GM12875 (cell line): ENCODE measurements around the gene ENTPD2.
A peak's percentile ranks its signal among the peaks of the same experiment; 100 is the strongest.
"Not testable (repeated sequence)": the region's sequence is repeated elsewhere in the genome, so short reads cannot be mapped to it uniquely, and the experiment has no call there.

Experiments
- H3K4me3 ChIP-seq: one replicate; pipeline ENCODE4 v1.5.1; 2011; ENCODE audit warnings: low read depth, low read length, control low read depth
- CTCF ChIP-seq: IDR thresholded peaks from 2 replicates; pipeline ENCODE4 v1.5.1; 2011; ENCODE audit warnings: low read depth, mild to moderate bottlenecking, control low read depth, inconsistent platforms, low read length, moderate library complexity, borderline replicate concordance; ENCODE audit not compliant: insufficient read depth

The ENTPD2 gene

GRCh38 chr9:137034709-137035506 lies 19.0 kb downstream of the ENTPD2 start:
- TF ChIP-seq CTCF, result peak; percentile 97
- H3K4me3 ChIP-seq, result peak overlapping the region; percentile 16

GRCh38 chr9:137034039-137034708 lies 19.7 kb downstream of the ENTPD2 start:
- H3K4me3 ChIP-seq, result no peak overlapping the region
- no peak for TF ChIP-seq CTCF

GRCh38 chr9:137033481-137033880 lies 20.4 kb downstream of the ENTPD2 start:
- not testable (repeated sequence) for H3K4me3 ChIP-seq

- TF ChIP-seq CTCF, result no peak
- H3K4me3 ChIP-seq, result no peak overlapping the region
These were observed 21.0 kb downstream of the ENTPD2 start for GRCh38 chr9:137032858-137033257.

GRCh38 chr9:137031904-137032640 lies 21.8 kb downstream of the ENTPD2 start, which contains the start of gene FUT7:
Gene FUT7 (minus strand): TSS chr9:137032088. CDS start chr9:137031991, 97 bp downstream.
- H3K4me3 ChIP-seq, result no peak within 1 kb of the TSS
- no peak for TF ChIP-seq CTCF

- TF ChIP-seq CTCF, result no peak
- H3K4me3 ChIP-seq, result no peak overlapping the region
These were observed 23.0 kb downstream of the ENTPD2 start for GRCh38 chr9:137030538-137031527.
